OCI-LY7 (cell line): ENCODE data around the gene ZNF771. TPM values are rescaled to one million over a fixed set of nuclear protein-coding genes. Genes with fewer than 3 reads are reported as not detected.

Source experiments
- BruUV-seq: library from RNA; stranded (reverse); fragments of 400-500 nt; replicated peaks from 2 replicates; lab custom pipeline; 2021; lab: Mats Ljungman, UMichigan
- CTCF ChIA-PET: fragments of 300-600 bp; sonication (Branson Sonifier 250); formaldehyde crosslinking; loops from one replicate; lab custom pipeline; 2022; ENCODE audit warnings: antibody characterized with exemption; ENCODE audit not compliant: unreplicated experiment; lab: Charles Lee
- POLR2A ChIA-PET: fragments of 300-600 bp; sonication (Branson Sonifier 250); formaldehyde crosslinking; loops from one replicate; lab custom pipeline; 2022; ENCODE audit warnings: antibody characterized with exemption; lab: Charles Lee
- DNase-seq: peaks from one replicate; pipeline ENCODE4 v3.0.0-alpha.2; 2015; ENCODE audit warnings: low spot score
- H2AFZ ChIP-seq: fragments of 200-600 bp; sonication (generic), shearing (Covaris generic); 2 replicates; pipeline ENCODE4 v1.6.1; 2014; ENCODE audit warnings: mild to moderate bottlenecking, antibody characterized with exemption, low read length, moderate library complexity
- H3K27ac ChIP-seq: fragments of 200-600 bp; sonication (generic); 2 replicates; pipeline ENCODE4 v1.5.1; 2014; ENCODE audit warnings: mixed run types, low read depth, mild to moderate bottlenecking, moderate library complexity, low read length, inconsistent platforms; ENCODE audit not compliant: poor library complexity, severe bottlenecking
- H3K36me3 ChIP-seq: fragments of 200-600 bp; sonication (generic); 2 replicates; pipeline ENCODE4 v1.6.1; 2014; ENCODE audit warnings: mild to moderate bottlenecking, antibody characterized with exemption, low read length, moderate library complexity, mixed read lengths; ENCODE audit not compliant: insufficient read depth
- H3K4me1 ChIP-seq: fragments of 200-600 bp; sonication (generic); 2 replicates; pipeline ENCODE4 v1.5.1; 2014; ENCODE audit warnings: mild to moderate bottlenecking, low read length; ENCODE audit not compliant: insufficient read depth, poor library complexity, severe bottlenecking
- H3K4me2 ChIP-seq: fragments of 200-600 bp; sonication (generic); 2 replicates; pipeline ENCODE4 v1.6.1; 2014; ENCODE audit warnings: mild to moderate bottlenecking, low read length
- H3K4me3 ChIP-seq: fragments of 200-600 bp; sonication (generic); 2 replicates; pipeline ENCODE4 v1.5.1; 2014; ENCODE audit warnings: mild to moderate bottlenecking, low read depth, low read length; ENCODE audit not compliant: poor library complexity, severe bottlenecking
- H3K79me2 ChIP-seq: fragments of 200-600 bp; sonication (generic); 2 replicates; pipeline ENCODE4 v1.6.1; 2016; ENCODE audit warnings: low read depth, mild to moderate bottlenecking, low read length, moderate library complexity, mixed read lengths; ENCODE audit not compliant: insufficient read depth
- H3K9me2 ChIP-seq: fragments of 200-600 bp; sonication (generic); 2 replicates; pipeline ENCODE4 v1.6.1; 2016; ENCODE audit warnings: mild to moderate bottlenecking, low read length, mixed read lengths; ENCODE audit not compliant: insufficient read depth
- H3K9me3 ChIP-seq: fragments of 200-600 bp; sonication (generic); 2 replicates; pipeline ENCODE4 v1.6.1; 2014; ENCODE audit warnings: mild to moderate bottlenecking, mixed run types, low read length, mixed read lengths
- H4K20me1 ChIP-seq: fragments of 200-600 bp; sonication (generic); 2 replicates; pipeline ENCODE4 v1.6.1; 2014; ENCODE audit warnings: mild to moderate bottlenecking, antibody characterized with exemption, low read length, moderate library complexity, mixed read lengths; ENCODE audit not compliant: insufficient read depth
- CTCF ChIP-seq: fragments of 200-600 bp; sonication (generic); conservative IDR thresholded peaks from 2 replicates; pipeline ENCODE4 v1.5.1; 2014; ENCODE audit warnings: mild to moderate bottlenecking, antibody characterized with exemption, low read length, moderate library complexity, mixed read lengths
- EZH2phosphoT487 ChIP-seq: fragments of 200-600 bp; sonication (generic); IDR thresholded peaks from 2 replicates; pipeline ENCODE4 v1.6.1; 2018; ENCODE audit warnings: low read depth, borderline replicate concordance, mild to moderate bottlenecking, mixed run types, antibody characterized with exemption, low read length, moderate library complexity, mixed read lengths
- intact Hi-C: fragments of 100-400 bp; cut with micrococcal nuclease; formaldehyde crosslinking; loops from one replicate; pipeline ENCODE4 v1.10.0; 2022; ENCODE audit not compliant: unreplicated experiment
- total RNA-seq, 2 experiments: library from RNA; depleted of rRNA in 1 of 2; stranded (reverse); fragments of >200 nt in 1 of 2; shearing (Covaris generic) in 1 of 2; gene quantifications; 2 replicates each; pipeline ENCODE4 v1.2.3, GENCODE V29; 2014 to 2022

ZNF771 gene
- total RNA-seq, 2 experiments from 2014 or later, result 6.4 to 10.8 TPM

- no peaks in the 10 kb centered on the region for H3K9me2 ChIP-seq
- peak overlapping the region; percentile 97 for H3K4me2 ChIP-seq
- ChIA-PET CTCF (no interaction called here), POLR2A (interaction anchor here (0.6 to 2.1 kb wide), 2 partner anchors 13 to 225 kb away, joined by 7 to 12 read pairs; partner anchors contain the start of gene CD2BP2)
- TF ChIP-seq CTCF (no peak), EZH2phosphoT487 (no peak)
- intact Hi-C loops, result no loop called here
- H3K79me2 ChIP-seq, result peaks cover 71% of the 10 kb centered on the region
- H4K20me1 ChIP-seq, result peaks cover 20% of the 10 kb centered on the region
- BruUV-seq, result no TSS peak
- H3K4me1 ChIP-seq, result peaks cover 38% of the 10 kb centered on the region
- peaks cover 66% of the 10 kb centered on the region for H3K36me3 ChIP-seq
- H3K27ac ChIP-seq, result peak overlapping the region; percentile 26
- no peak overlapping the region for H2AFZ ChIP-seq
- no peaks in the 10 kb centered on the region for H3K9me3 ChIP-seq
- H3K4me3 ChIP-seq, result peak overlapping the region; percentile 99
- DNase-seq, result no peak
These were observed 39.9 kb upstream of the ZNF771 start for GRCh38 chr16:30367349-30368009.

- ChIA-PET CTCF (no interaction called here), POLR2A (interaction anchor here (1.2 kb wide), 2 partner anchors 12 to 27 kb away, joined by 3 to 4 read pairs; partner anchors contain the start of gene ZNF48)
- BruUV-seq, result no TSS peak
- peaks cover 20% of the 10 kb centered on the region for H4K20me1 ChIP-seq
- H3K36me3 ChIP-seq, result peaks cover 58% of the 10 kb centered on the region
- no peaks in the 10 kb centered on the region for H3K9me2 ChIP-seq
- no peak overlapping the region for H2AFZ ChIP-seq
- peaks cover 63% of the 10 kb centered on the region for H3K79me2 ChIP-seq
- TF ChIP-seq CTCF (no peak), EZH2phosphoT487 (no peak)
- H3K4me1 ChIP-seq, result peaks cover 46% of the 10 kb centered on the region
- H3K4me2 ChIP-seq, result peak overlapping the region; percentile 97
- intact Hi-C loops, result no loop called here
- H3K9me3 ChIP-seq, result no peaks in the 10 kb centered on the region
- DNase-seq, result no peak
- H3K27ac ChIP-seq, result peak overlapping the region; percentile 26
- peak overlapping the region; percentile 99 for H3K4me3 ChIP-seq
These were observed 39.1 kb upstream of the ZNF771 start for GRCh38 chr16:30368122-30368791.

GRCh38 chr16:30368792-30369090 lies 38.7 kb upstream of the ZNF771 start:
- H3K4me3 ChIP-seq, result peak overlapping the region; percentile 99
- peaks cover 53% of the 10 kb centered on the region for H3K36me3 ChIP-seq
- H3K27ac ChIP-seq, result peak overlapping the region; percentile 26
- H3K4me1 ChIP-seq, result peaks cover 49% of the 10 kb centered on the region
- no TSS peak for BruUV-seq
- H3K4me2 ChIP-seq, result peak overlapping the region; percentile 97
- H3K9me3 ChIP-seq, result no peaks in the 10 kb centered on the region
- DNase-seq, result no peak
- POLR2A ChIA-PET, result interaction anchor here (1.2 to 1.5 kb wide), 3 partner anchors 12 to 27 kb away, joined by 3 to 5 read pairs (median 4); partner anchors contain the start of genes SEPTIN1 and ZNF48
- peaks cover 58% of the 10 kb centered on the region for H3K79me2 ChIP-seq
- no peak overlapping the region for H2AFZ ChIP-seq
- H3K9me2 ChIP-seq, result no peaks in the 10 kb centered on the region
- intact Hi-C loops, result no loop called here
- CTCF ChIA-PET, result no interaction called here
- TF ChIP-seq CTCF, result no peak
- TF ChIP-seq EZH2phosphoT487, result no peak
- H4K20me1 ChIP-seq, result peaks cover 20% of the 10 kb centered on the region
